Keratinocyte (primary cell): ENCODE measurements around the gene GXYLT1. TPM values are rescaled to one million over a fixed set of nuclear protein-coding genes. Genes with fewer than 3 reads are reported as not detected.

Source experiments
- DNase-seq: peaks from one replicate; pipeline ENCODE4 v3.0.0-alpha.2; 2011; ENCODE audit warnings: low read depth, missing footprints, low spot score
- FAIRE-seq: peaks from 2 replicates; lab custom pipeline; 2011; peaks lifted over from hg19 to GRCh38; lab: Jason Lieb, UNC
- H2AFZ ChIP-seq: 2 replicates; pipeline ENCODE4 v1.6.0; 2012; ENCODE audit warnings: low read length, control low read depth, inconsistent platforms; ENCODE audit not compliant: control insufficient read depth
- H3K27ac ChIP-seq: 2 replicates; pipeline ENCODE4 v1.5.1; 2011; ENCODE audit warnings: low read length; ENCODE audit not compliant: control insufficient read depth, insufficient read depth
- H3K27me3 ChIP-seq: 3 replicates; pipeline ENCODE4 v1.6.0; 2011; ENCODE audit warnings: low read length; ENCODE audit not compliant: control insufficient read depth, insufficient read depth; ENCODE audit errors: extremely low read depth
- H3K36me3 ChIP-seq, 2 experiments: 2 replicates in 1 of 2; 3 replicates in 1 of 2; pipeline ENCODE4 v1.5.1; 2011; ENCODE audit warnings: low read length in 2 of 2, mild to moderate bottlenecking in 1 of 2; ENCODE audit not compliant: control insufficient read depth in 2 of 2, insufficient read depth in 2 of 2; ENCODE audit errors: extremely low read depth in 1 of 2
- H3K4me1 ChIP-seq: 3 replicates; pipeline ENCODE4 v1.5.1; 2011; ENCODE audit warnings: low read length; ENCODE audit not compliant: control insufficient read depth, insufficient read depth; ENCODE audit errors: extremely low read depth
- H3K4me2 ChIP-seq: 3 replicates; pipeline ENCODE4 v1.6.0; 2011; ENCODE audit warnings: low read depth, low read length; ENCODE audit not compliant: control insufficient read depth, insufficient read depth; ENCODE audit errors: extremely low read depth
- H3K4me3 ChIP-seq, 3 experiments: fragments of 200-600 bp in 1 of 3; sonication (generic) in 1 of 3; 2 replicates in 2 of 3; 3 replicates in 1 of 3; pipeline ENCODE4 v1.5.1; 2011 to 2016; ENCODE audit warnings: low read length in 3 of 3, mild to moderate bottlenecking in 3 of 3, control low read depth in 2 of 3, inconsistent platforms in 1 of 3, low read depth in 1 of 3, mixed read lengths in 1 of 3, mixed run types in 1 of 3, moderate library complexity in 1 of 3; ENCODE audit not compliant: control insufficient read depth in 2 of 3, insufficient read depth in 2 of 3; ENCODE audit errors: extremely low read depth in 1 of 3
- H3K79me2 ChIP-seq: 2 replicates; pipeline ENCODE4 v1.6.0; 2012; ENCODE audit warnings: low read length; ENCODE audit not compliant: control insufficient read depth, insufficient read depth
- H3K9ac ChIP-seq: 3 replicates; pipeline ENCODE4 v1.6.0; 2011; ENCODE audit warnings: low read length; ENCODE audit not compliant: control insufficient read depth, insufficient read depth; ENCODE audit errors: extremely low read depth
- H3K9me1 ChIP-seq: 3 replicates; pipeline ENCODE4 v1.6.0; 2011; ENCODE audit warnings: low read length; ENCODE audit not compliant: control insufficient read depth, insufficient read depth; ENCODE audit errors: extremely low read depth
- H3K9me3 ChIP-seq: 2 replicates; pipeline ENCODE4 v1.5.1; 2012; ENCODE audit warnings: low read depth, low read length; ENCODE audit not compliant: control insufficient read depth
- H4K20me1 ChIP-seq: 3 replicates; pipeline ENCODE4 v1.6.0; 2011; ENCODE audit warnings: low read length; ENCODE audit not compliant: control insufficient read depth, insufficient read depth; ENCODE audit errors: extremely low read depth
- EZH2 ChIP-seq: IDR thresholded peaks from one replicate; pipeline ENCODE4 v1.6.1; 2012; ENCODE audit warnings: inconsistent platforms, mild to moderate bottlenecking, low read length, moderate library complexity
- dilution Hi-C: fragments of 300-500 bp; cut with MboI; formaldehyde crosslinking; loops from one replicate; pipeline ENCODE4 v1.7.0; 2020; ENCODE audit warnings: low sequenced_read_pairs; ENCODE audit not compliant: extremely low pct_ligation_motif_present
- polyA plus RNA-seq, 5 experiments: library from polyadenylated mRNA; depleted of rRNA in 3 of 5; stranded (reverse) in 3 of 5; stranded (forward) in 1 of 5; unstranded in 1 of 5; fragments of >200 nt; gene quantifications; 1 replicate in 1 of 5; 2 replicates in 3 of 5; 3 replicates in 1 of 5; pipeline versions ENCODE4 v1.2.1 to v1.2.3, GENCODE V29; 2011 to 2012; ENCODE audit warnings: missing spikeins in 2 of 5, low read depth in 1 of 5, low replicate concordance in 1 of 5
- TF ChIP-seq, protein P1 (sequence below), 3 experiments: IDR thresholded peaks in 1 of 3; conservative IDR thresholded peaks in 1 of 3; optimal IDR thresholded peaks in 1 of 3; 2 replicates in 2 of 3; 3 replicates in 1 of 3; pipeline versions ENCODE3 to v1.5.1; 2011; ENCODE audit warnings: low read length in 3 of 3, mild to moderate bottlenecking in 3 of 3, moderate library complexity in 2 of 3, control low read depth in 1 of 3, inconsistent platforms in 1 of 3; ENCODE audit not compliant: insufficient read depth in 2 of 3; ENCODE audit errors: extremely low read depth in 1 of 3

Gene GXYLT1
- polyA plus RNA-seq, 1 donor (not counting 4 experiments of a cell fraction or from before 2014, with no cell fraction given): 8.1 TPM

DNA sequence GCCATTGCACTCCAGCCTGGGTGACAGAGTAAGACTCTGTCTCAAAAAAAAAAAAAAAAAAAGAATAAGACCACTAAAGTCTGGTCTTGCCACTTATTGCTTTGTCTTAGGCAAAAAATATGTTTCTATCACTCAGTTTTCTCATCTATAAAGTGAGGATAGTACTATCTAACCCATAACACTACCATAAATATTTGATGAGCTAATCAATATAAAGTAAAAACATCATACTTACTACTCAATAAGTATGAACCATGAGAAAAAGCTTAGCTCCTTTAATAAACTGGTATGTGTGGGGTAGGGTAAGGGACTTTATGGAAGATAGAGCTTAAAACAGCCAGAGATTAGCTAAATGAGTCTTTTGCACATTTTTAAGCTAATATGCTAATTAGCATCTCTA is 85.5 kb downstream of the GXYLT1 start:
- no peaks in the 10 kb centered on the region for H3K79me2 ChIP-seq
- H3K9ac ChIP-seq: no peak overlapping the region
- H3K9me3 ChIP-seq: no peaks in the 10 kb centered on the region
- H3K27ac ChIP-seq: no peak overlapping the region
- no peak overlapping the region for H2AFZ ChIP-seq
- DNase-seq (no peak), FAIRE-seq (no peak)
- no peaks in the 10 kb centered on the region for H3K27me3 ChIP-seq
- no peaks in the 10 kb centered on the region for H3K36me3 ChIP-seq
- no peaks in the 10 kb centered on the region for H3K9me1 ChIP-seq
- no peaks in the 10 kb centered on the region for H4K20me1 ChIP-seq
- TF ChIP-seq EZH2: no peak
- TF ChIP-seq, protein P1, sequence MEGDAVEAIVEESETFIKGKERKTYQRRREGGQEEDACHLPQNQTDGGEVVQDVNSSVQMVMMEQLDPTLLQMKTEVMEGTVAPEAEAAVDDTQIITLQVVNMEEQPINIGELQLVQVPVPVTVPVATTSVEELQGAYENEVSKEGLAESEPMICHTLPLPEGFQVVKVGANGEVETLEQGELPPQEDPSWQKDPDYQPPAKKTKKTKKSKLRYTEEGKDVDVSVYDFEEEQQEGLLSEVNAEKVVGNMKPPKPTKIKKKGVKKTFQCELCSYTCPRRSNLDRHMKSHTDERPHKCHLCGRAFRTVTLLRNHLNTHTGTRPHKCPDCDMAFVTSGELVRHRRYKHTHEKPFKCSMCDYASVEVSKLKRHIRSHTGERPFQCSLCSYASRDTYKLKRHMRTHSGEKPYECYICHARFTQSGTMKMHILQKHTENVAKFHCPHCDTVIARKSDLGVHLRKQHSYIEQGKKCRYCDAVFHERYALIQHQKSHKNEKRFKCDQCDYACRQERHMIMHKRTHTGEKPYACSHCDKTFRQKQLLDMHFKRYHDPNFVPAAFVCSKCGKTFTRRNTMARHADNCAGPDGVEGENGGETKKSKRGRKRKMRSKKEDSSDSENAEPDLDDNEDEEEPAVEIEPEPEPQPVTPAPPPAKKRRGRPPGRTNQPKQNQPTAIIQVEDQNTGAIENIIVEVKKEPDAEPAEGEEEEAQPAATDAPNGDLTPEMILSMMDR (optimal IDR thresholded peaks at IDR 0.05 in 1 of 3, IDR thresholded peaks at IDR 0.05 in 1 of 3, conservative IDR thresholded peaks at IDR 0.05 in 1 of 3; ENCODE audit: extremely low read depth in 1 of 3, insufficient read depth in 2 of 3, low read length in 3 of 3): no peak
- dilution Hi-C loops: no loop called here
- no peak overlapping the region for H3K4me3 ChIP-seq
- no peak overlapping the region for H3K4me2 ChIP-seq
- H3K4me1 ChIP-seq: no peaks in the 10 kb centered on the region

DNA sequence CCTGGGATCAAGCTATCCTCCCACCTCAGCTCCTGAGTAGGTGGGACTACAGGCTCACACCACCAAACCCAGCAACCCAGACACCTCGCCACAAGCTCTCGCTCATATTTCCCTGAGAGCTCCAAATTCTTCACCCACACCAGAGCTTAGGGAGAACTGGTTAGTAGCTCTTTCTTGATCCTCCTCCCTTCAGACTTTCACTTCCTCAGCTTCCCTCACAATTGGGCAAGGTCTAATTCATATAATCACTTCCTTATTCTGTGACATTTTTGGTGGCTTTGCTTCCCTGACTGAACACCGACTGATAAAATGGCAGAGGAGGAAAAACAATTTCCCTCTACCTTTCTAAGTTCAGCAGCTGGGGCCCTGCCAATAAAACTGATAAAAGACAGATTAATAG is 88.5 kb downstream of the GXYLT1 start:
- Histone ChIP-seq H3K9ac (no peak overlapping the region), H3K36me3 (no peaks in the 10 kb centered on the region), H3K4me2 (no peak overlapping the region), H3K9me3 (no peaks in the 10 kb centered on the region), H3K4me3 (no peak overlapping the region), H3K79me2 (no peaks in the 10 kb centered on the region), H3K9me1 (no peaks in the 10 kb centered on the region), H2AFZ (no peak overlapping the region), H3K27me3 (no peaks in the 10 kb centered on the region), H4K20me1 (no peaks in the 10 kb centered on the region), H3K4me1 (no peaks in the 10 kb centered on the region), H3K27ac (no peak overlapping the region)
- TF ChIP-seq, protein P1 (optimal IDR thresholded peaks at IDR 0.05 in 1 of 3, IDR thresholded peaks at IDR 0.05 in 1 of 3, conservative IDR thresholded peaks at IDR 0.05 in 1 of 3; ENCODE audit: extremely low read depth in 1 of 3, insufficient read depth in 2 of 3, low read length in 3 of 3): no peak
- no peak for TF ChIP-seq EZH2
- DNase-seq: no peak
- dilution Hi-C loops: no loop called here
- FAIRE-seq: no peak
